Activated CD4-positive, alpha-beta memory T cell treated with anti-CD3 and anti-CD28 coated beads for 36 hours (primary cell): ENCODE results near the gene P3H1. TPM values are rescaled to one million over a fixed set of nuclear protein-coding genes. Genes with fewer than 3 reads are reported as not detected.
"Not testable (repeated sequence)": the region's sequence is repeated elsewhere in the genome, so short reads cannot be mapped to it uniquely, and the experiment has no call there.

Experiments
- CTCF ChIA-PET: fragments of 350-600 bp; sonication (Branson Sonifier 250); formaldehyde crosslinking; loops from one replicate; lab custom pipeline; 2021; ENCODE audit warnings: antibody characterized with exemption, inconsistent platforms; lab: Charles Lee
- POLR2A ChIA-PET: fragments of 350-600 bp; sonication (Branson Sonifier 250); formaldehyde crosslinking; loops from one replicate; lab custom pipeline; 2021; ENCODE audit warnings: antibody characterized with exemption; lab: Charles Lee
- DNase-seq: peaks from one replicate; pipeline ENCODE4 v3.0.0-alpha.2; 2020
- H3K27ac Mint-ChIP-seq: one replicate; pipeline ENCODE4 v1.8.0; 2021; ENCODE audit warnings: mixed read lengths
- H3K27me3 Mint-ChIP-seq: one replicate; pipeline ENCODE4 v1.8.0; 2021; ENCODE audit warnings: mixed read lengths
- H3K36me3 Mint-ChIP-seq: one replicate; pipeline ENCODE4 v1.8.0; 2021; ENCODE audit warnings: mixed read lengths
- H3K4me1 Mint-ChIP-seq: one replicate; pipeline ENCODE4 v1.8.0; 2021; ENCODE audit warnings: low read depth, mixed read lengths
- H3K4me3 Mint-ChIP-seq: one replicate; pipeline ENCODE4 v1.8.0; 2021; ENCODE audit warnings: mild to moderate bottlenecking, mixed read lengths
- H3K9me3 Mint-ChIP-seq: one replicate; pipeline ENCODE4 v1.8.0; 2021; ENCODE audit warnings: mixed read lengths
- intact Hi-C: fragments of 100-400 bp; cut with micrococcal nuclease; formaldehyde crosslinking; loops from one replicate; pipeline ENCODE4 v1.15.1; 2023
- total RNA-seq, 2 experiments: library from RNA; stranded (reverse); gene quantifications; one replicate each; pipeline ENCODE4 v1.2.3, GENCODE V29; 2021

The P3H1 gene
- total RNA-seq, 2 experiments from 2014 or later = 32.0 to 34.8 TPM

GRCh38 chr1:42756956-42757891 lies 9.6 kb downstream of the P3H1 start:
- Mint-ChIP-seq H3K4me3 (no peak overlapping the region), H3K27me3 (no peaks in the 10 kb centered on the region), H3K4me1 (no peaks in the 10 kb centered on the region), H3K9me3 (no peaks in the 10 kb centered on the region), H3K27ac (no peak overlapping the region), H3K36me3 (peaks cover 40% of the 10 kb centered on the region)
- DNase-seq = no peak
- intact Hi-C loops = no loop called here
- ChIA-PET CTCF (interaction anchor here (1.8 to 3.2 kb wide), 4 partner anchors 9 to 179 kb away, joined by 4 to 12 read pairs (median 11); partner anchors contain the start of genes C1orf50 and P3H1), POLR2A (interaction anchor here (0.8 kb wide), 1 partner anchor 10 kb away, joined by 4 read pairs; the partner anchor contains the start of genes C1orf50 and P3H1)

GRCh38 chr1:42753070-42753469 lies 13.8 kb downstream of the P3H1 start:
- no peaks in the 10 kb centered on the region for H3K4me1 Mint-ChIP-seq
- H3K27me3 Mint-ChIP-seq = no peaks in the 10 kb centered on the region
- no peak overlapping the region for H3K4me3 Mint-ChIP-seq
- intact Hi-C loops = no loop called here
- ChIA-PET CTCF (interaction anchor here (0.8 kb wide), 1 partner anchor 160 kb away, joined by 3 read pairs; no protein-coding TSS in a partner anchor), POLR2A (no interaction called here)
- DNase-seq = no peak
- peaks cover 61% of the 10 kb centered on the region for H3K36me3 Mint-ChIP-seq
- H3K9me3 Mint-ChIP-seq = no peaks in the 10 kb centered on the region
- no peak overlapping the region for H3K27ac Mint-ChIP-seq

- Mint-ChIP-seq H3K36me3 (peaks cover 60% of the 10 kb centered on the region), H3K9me3 (no peaks in the 10 kb centered on the region), H3K27me3 (no peaks in the 10 kb centered on the region), H3K27ac (no peak overlapping the region), H3K4me3 (no peak overlapping the region), H3K4me1 (no peaks in the 10 kb centered on the region)
- no peak for DNase-seq
- intact Hi-C loops = no loop called here
- ChIA-PET CTCF (interaction anchor here (0.8 kb wide), 1 partner anchor 161 kb away, joined by 3 read pairs; no protein-coding TSS in a partner anchor), POLR2A (no interaction called here)
Measured at GRCh38 chr1:42752284-42752683, 14.5 kb downstream of the P3H1 start.

GRCh38 chr1:42751511-42752070 lies 15.2 kb downstream of the P3H1 start:
- not testable (repeated sequence) for H3K27ac Mint-ChIP-seq
- H3K36me3 Mint-ChIP-seq = peaks cover 58% of the 10 kb centered on the region

GRCh38 chr1:42750041-42750440 lies 16.8 kb downstream of the P3H1 start:
- Mint-ChIP-seq H3K27me3 (no peaks in the 10 kb centered on the region), H3K36me3 (peaks cover 47% of the 10 kb centered on the region), H3K27ac (no peak overlapping the region), H3K4me1 (no peaks in the 10 kb centered on the region), H3K9me3 (no peaks in the 10 kb centered on the region), H3K4me3 (no peak overlapping the region)
- intact Hi-C loops = no loop called here
- no peak for DNase-seq
- POLR2A ChIA-PET = no interaction called here
- CTCF ChIA-PET = interaction anchor here (1.6 kb wide), 1 partner anchor 9 kb away, joined by 4 read pairs; no protein-coding TSS in a partner anchor

More at GRCh38 chr1:42751511-42752070, 15.2 kb downstream of the P3H1 start:
- H3K27me3 Mint-ChIP-seq, POLR2A ChIA-PET, CTCF ChIA-PET, H3K9me3 Mint-ChIP-seq, intact Hi-C loops, DNase-seq, H3K4me1 Mint-ChIP-seq, H3K4me3 Mint-ChIP-seq: not testable (repeated sequence)

GRCh38 chr1:42748461-42749410 lies 18.1 kb downstream of the P3H1 start:
- ChIA-PET POLR2A (interaction anchor here (1.0 kb wide), 1 partner anchor 18 kb away, joined by 3 read pairs; the partner anchor contains the start of genes C1orf50 and P3H1), CTCF (interaction anchor here (0.8 to 4.9 kb wide), 4 partner anchors 8 to 171 kb away, joined by 3 to 30 read pairs (median 8); no protein-coding TSS in a partner anchor)
- H3K4me3 Mint-ChIP-seq = no peak overlapping the region
- no peaks in the 10 kb centered on the region for H3K27me3 Mint-ChIP-seq
- no peaks in the 10 kb centered on the region for H3K4me1 Mint-ChIP-seq
- H3K9me3 Mint-ChIP-seq = no peaks in the 10 kb centered on the region
- no peak overlapping the region for H3K27ac Mint-ChIP-seq
- intact Hi-C loops = loop anchor here (5.0 kb wide), 1 partner anchor 171 kb away; no protein-coding TSS in a partner anchor
- DNase-seq = no peak
- peaks cover 38% of the 10 kb centered on the region for H3K36me3 Mint-ChIP-seq

- H3K27ac Mint-ChIP-seq = no peak overlapping the region
- CTCF ChIA-PET = interaction anchor here (0.6 to 4.9 kb wide), 3 partner anchors 10 to 171 kb away, joined by 3 to 30 read pairs (median 12); no protein-coding TSS in a partner anchor
- no peak for DNase-seq
- H3K36me3 Mint-ChIP-seq = peaks cover 38% of the 10 kb centered on the region
- no peaks in the 10 kb centered on the region for H3K4me1 Mint-ChIP-seq
- no peaks in the 10 kb centered on the region for H3K9me3 Mint-ChIP-seq
- POLR2A ChIA-PET = interaction anchor here (1.0 kb wide), 1 partner anchor 19 kb away, joined by 3 read pairs; the partner anchor contains the start of genes C1orf50 and P3H1
- H3K27me3 Mint-ChIP-seq = no peaks in the 10 kb centered on the region
- intact Hi-C loops = loop anchor here (5.0 kb wide), 1 partner anchor 171 kb away; no protein-coding TSS in a partner anchor
- H3K4me3 Mint-ChIP-seq = no peak overlapping the region
Measured at GRCh38 chr1:42748021-42748420, 18.8 kb downstream of the P3H1 start.

- ChIA-PET CTCF (interaction anchor here (0.9 to 4.9 kb wide), 6 partner anchors 8 to 170 kb away, joined by 3 to 30 read pairs (median 6); no protein-coding TSS in a partner anchor), POLR2A (no interaction called here)
- no peaks in the 10 kb centered on the region for H3K9me3 Mint-ChIP-seq
- H3K4me3 Mint-ChIP-seq = no peak overlapping the region
- peak; percentile 47 for DNase-seq
- H3K27ac Mint-ChIP-seq = no peak overlapping the region
- no peaks in the 10 kb centered on the region for H3K4me1 Mint-ChIP-seq
- intact Hi-C loops = loop anchor here (5.0 kb wide), 1 partner anchor 170 kb away; no protein-coding TSS in a partner anchor
- H3K27me3 Mint-ChIP-seq = no peaks in the 10 kb centered on the region
- peaks cover 30% of the 10 kb centered on the region for H3K36me3 Mint-ChIP-seq
Measured at GRCh38 chr1:42747125-42747524, 19.7 kb downstream of the P3H1 start.

GRCh38 chr1:42746436-42747105 lies 20.3 kb downstream of the P3H1 start:
- CTCF ChIA-PET = interaction anchor here (0.9 to 4.9 kb wide), 7 partner anchors 9 to 172 kb away, joined by 3 to 30 read pairs (median 6); no protein-coding TSS in a partner anchor
- Mint-ChIP-seq H3K27me3 (no peaks in the 10 kb centered on the region), H3K4me3 (no peak overlapping the region), H3K27ac (no peak overlapping the region), H3K4me1 (no peaks in the 10 kb centered on the region), H3K36me3 (peaks cover 25% of the 10 kb centered on the region), H3K9me3 (no peaks in the 10 kb centered on the region)
- POLR2A ChIA-PET = no interaction called here
- intact Hi-C loops = loop anchor here (5.0 kb wide), 1 partner anchor 169 kb away; no protein-coding TSS in a partner anchor
- no peak for DNase-seq

GRCh38 chr1:42745851-42746250 lies 21.0 kb downstream of the P3H1 start:
- Mint-ChIP-seq H3K4me1 (no peaks in the 10 kb centered on the region), H3K4me3 (no peak overlapping the region), H3K9me3 (no peaks in the 10 kb centered on the region), H3K36me3 (peaks cover 24% of the 10 kb centered on the region), H3K27ac (no peak overlapping the region), H3K27me3 (no peaks in the 10 kb centered on the region)
- POLR2A ChIA-PET = no interaction called here
- no peak for DNase-seq
- CTCF ChIA-PET = interaction anchor here (0.7 to 4.9 kb wide), 6 partner anchors 9 to 328 kb away, joined by 3 to 30 read pairs (median 6); no protein-coding TSS in a partner anchor
- intact Hi-C loops = loop anchor here (5.0 kb wide), 1 partner anchor 169 kb away; no protein-coding TSS in a partner anchor
